ENCODE results near the gene SLC2A13.

DNA sequence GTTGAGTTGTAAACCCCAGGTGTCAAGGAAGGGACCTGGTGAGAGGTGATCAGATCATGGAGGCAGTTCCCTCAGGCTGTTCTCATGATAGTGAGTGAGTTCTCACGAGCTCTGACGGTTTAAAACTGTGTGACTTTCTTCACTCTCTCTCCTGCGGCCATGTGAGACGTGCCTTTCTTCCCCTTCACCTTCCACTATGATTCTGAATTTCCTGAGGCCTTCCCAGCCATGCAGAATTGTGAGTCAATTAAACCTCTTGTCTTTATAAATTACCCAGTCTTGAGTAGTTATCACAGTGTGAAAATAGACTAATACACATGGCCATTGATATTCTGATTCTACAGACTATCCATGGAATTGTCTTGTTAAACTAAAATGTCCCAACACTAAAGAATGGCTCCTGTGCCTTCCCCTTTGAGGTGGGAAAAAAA, 85.6 kb downstream of the SLC2A13 start:
- TF ChIP-seq, protein P1, sequence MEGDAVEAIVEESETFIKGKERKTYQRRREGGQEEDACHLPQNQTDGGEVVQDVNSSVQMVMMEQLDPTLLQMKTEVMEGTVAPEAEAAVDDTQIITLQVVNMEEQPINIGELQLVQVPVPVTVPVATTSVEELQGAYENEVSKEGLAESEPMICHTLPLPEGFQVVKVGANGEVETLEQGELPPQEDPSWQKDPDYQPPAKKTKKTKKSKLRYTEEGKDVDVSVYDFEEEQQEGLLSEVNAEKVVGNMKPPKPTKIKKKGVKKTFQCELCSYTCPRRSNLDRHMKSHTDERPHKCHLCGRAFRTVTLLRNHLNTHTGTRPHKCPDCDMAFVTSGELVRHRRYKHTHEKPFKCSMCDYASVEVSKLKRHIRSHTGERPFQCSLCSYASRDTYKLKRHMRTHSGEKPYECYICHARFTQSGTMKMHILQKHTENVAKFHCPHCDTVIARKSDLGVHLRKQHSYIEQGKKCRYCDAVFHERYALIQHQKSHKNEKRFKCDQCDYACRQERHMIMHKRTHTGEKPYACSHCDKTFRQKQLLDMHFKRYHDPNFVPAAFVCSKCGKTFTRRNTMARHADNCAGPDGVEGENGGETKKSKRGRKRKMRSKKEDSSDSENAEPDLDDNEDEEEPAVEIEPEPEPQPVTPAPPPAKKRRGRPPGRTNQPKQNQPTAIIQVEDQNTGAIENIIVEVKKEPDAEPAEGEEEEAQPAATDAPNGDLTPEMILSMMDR (IDR thresholded peaks at IDR 0.05): no peak
- TF ChIP-seq POLR2A (IDR thresholded peaks at IDR 0.05): no peak

Data from body of pancreas (tissue), 4 donors.